Neural progenitor cell (in vitro differentiated cells): Measurements from ENCODE around the gene KLHL6.

Experiments used
- CTCF ChIP-seq: fragments of 200-600 bp; sonication (generic); IDR thresholded peaks from 2 replicates; pipeline ENCODE4 v1.5.1; 2017; ENCODE audit warnings: antibody characterized with exemption, mild to moderate bottlenecking
- EZH2 ChIP-seq: fragments of 200-600 bp; sonication (generic); IDR thresholded peaks from 2 replicates; pipeline ENCODE4 v1.6.1; 2017; ENCODE audit warnings: antibody characterized with exemption, mild to moderate bottlenecking, moderate library complexity
- EZH2phosphoT487 ChIP-seq: fragments of 200-600 bp; sonication (generic); IDR thresholded peaks from 2 replicates; pipeline ENCODE4 v1.6.1; 2017; ENCODE audit warnings: antibody characterized with exemption

- TF ChIP-seq CTCF (no peak), EZH2 (no peak), EZH2phosphoT487 (no peak)
These were observed 81.5 kb downstream of the KLHL6 start for GRCh38 chr3:183473969-183474368.
